Esophagus mucosa (tissue), 1 donor: Measurements from ENCODE around the gene NEU1. TPM values are rescaled to one million over a fixed set of nuclear protein-coding genes. Genes with fewer than 3 reads are reported as not detected.
"Not testable (repeated sequence)": the region's sequence is repeated elsewhere in the genome, so short reads cannot be mapped to it uniquely, and the experiment has no call there.

ENCODE experiments used
- ATAC-seq: fragments of 200-7000 bp; cut with Tn5 transposase; one replicate; pipeline ENCODE4 v1.9.1; 2020
- total RNA-seq: library from RNA; stranded (reverse); gene quantifications from one replicate; pipeline ENCODE4 v1.2.4, GENCODE V29; 2023
- donor health status: DM: yes; HTN: yes; CAD: no.

NEU1 gene
- total RNA-seq, 1 donor from 2014 or later = 17.9 TPM

DNA sequence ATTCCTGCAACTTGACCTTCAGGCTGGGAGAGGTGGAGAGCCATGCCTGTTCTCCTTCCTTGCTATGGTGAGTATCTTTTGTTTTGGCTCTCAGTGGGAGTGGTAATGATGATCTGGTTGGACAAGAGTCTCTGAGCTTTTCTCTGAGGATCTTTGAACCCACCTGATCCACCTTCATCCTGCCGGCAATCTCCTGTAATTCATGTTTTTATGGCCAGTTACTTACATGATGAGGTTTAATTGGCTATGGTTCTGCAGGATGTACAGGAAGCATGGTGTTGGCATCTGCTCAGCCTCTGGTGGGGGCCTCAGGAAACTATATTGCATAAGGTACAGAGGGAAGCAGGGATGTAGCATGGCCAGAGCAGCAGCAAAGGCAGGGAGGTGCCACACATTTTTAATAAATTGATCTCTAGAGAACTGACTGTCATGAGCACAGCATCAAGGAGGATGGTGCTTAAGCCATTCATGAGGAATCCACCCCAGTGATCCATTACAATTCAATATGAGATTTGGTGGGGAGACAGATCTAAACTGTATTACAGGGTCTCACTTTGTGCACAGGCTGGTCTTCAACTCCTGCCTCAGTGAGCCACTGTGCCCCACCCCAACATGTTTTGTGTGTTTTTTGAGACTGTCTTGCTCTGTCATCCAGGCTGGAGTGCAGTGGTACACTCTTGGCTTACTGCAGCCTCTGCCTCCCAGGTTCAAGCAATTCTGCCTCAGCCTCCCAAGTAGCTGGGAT is 25.1 kb downstream of the NEU1 start:
- ATAC-seq = no peak

DNA sequence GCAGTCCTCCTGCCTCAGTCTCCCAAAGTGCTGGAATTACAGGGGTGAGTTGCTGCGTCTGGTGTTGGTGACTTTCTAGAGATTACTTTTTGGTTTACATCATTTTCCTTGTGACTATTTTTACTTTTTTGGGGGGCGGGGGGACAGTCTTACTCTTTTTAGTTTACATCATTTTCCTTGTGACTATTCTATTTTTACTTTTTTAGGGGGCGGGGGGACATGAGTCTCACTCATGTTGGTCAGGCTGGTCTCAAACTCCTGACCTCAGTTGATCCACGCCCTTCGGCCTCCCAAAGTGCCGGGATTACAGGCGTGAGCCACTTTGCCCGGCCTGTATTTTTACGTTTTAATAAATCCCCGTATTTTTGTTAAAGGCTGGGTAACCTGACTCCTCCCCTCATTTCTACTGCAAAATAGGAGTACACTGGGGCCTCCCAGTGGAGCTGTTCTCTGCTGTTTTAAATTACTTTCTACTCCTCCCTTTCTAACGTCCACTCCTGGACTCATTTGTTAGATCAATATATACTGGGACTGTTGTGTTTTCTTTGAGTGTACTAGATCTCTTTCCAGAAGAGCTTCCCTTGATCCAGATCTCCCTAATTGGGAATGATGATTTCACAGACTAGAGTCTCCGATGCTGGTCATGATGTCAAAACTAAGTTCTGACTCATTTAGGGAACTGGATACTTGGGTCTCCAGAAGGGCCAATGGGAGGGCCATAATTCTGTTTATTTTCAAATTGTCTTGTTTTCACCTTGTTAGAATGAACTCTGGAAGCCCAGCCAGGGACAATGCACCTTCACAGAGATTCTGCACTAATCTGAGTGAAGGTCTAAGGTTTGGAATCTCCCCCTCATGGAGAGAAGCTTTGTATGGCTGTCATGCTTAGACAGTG is 25.9 kb downstream of the NEU1 start:
- no peak for ATAC-seq

DNA sequence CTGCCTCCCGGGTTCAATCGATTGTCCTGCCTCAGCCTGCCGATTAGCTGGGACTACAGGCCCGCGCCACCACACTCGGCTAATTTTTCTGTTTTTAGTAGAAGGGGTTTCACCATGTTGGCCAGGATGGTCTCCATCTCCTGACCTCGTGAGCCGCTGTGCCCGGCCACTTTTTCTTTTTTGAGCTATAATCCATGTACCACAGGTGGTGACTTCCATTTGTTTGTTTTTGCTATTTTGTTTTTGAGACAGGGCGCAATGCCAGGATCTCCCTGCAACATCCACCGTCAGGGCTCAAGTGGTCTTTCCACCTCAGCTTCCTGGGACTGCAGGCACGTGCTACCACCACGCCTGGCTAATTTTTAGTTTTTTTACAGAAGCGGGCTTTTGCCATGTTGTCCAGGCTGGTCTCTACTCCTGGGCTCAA is 26.6 kb downstream of the NEU1 start:
- no peak for ATAC-seq

DNA sequence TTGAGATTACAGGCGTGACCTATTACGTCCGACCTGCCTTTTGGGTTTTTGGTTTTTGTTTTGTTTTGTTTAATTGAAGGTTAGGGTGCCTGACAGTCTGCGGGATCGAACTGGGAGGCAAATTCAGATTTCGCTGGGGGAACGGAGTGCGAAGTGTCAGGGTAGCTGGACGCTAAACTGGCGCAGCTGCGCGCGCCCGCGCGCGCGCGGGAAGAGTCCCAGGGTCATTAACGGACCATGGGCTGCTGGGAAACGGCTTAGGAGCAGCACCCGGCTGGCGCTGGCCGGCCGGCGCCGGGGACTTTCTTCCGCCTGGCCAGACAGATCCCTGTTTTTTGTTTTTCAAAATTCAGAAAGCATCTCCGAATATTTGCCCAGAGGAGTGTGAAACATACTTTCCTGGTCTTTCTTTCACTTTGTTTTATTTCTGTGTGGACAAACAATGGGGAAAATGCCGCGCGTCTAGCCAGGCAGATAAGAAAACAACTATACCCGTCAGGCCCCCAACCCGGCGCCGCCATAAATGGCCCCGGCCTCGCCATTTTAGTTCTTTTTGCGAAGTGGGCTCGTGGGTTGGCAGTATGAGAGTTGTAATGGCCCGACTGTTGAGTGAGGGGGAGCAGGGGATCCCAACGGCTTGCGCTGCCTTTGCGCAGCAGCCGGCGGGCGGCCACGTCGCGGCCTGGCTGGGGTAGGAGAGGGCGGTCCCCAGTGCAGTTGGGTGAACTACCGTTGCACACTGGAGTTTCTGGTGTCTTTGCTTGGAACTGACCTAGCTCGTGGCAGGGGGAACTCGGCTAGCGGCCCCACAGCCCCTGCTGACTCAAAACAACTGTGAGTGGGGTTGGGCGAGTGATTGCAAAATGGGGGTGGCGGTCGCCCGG is 28.0 kb downstream of the NEU1 start:
- ATAC-seq = peak; percentile 66

DNA sequence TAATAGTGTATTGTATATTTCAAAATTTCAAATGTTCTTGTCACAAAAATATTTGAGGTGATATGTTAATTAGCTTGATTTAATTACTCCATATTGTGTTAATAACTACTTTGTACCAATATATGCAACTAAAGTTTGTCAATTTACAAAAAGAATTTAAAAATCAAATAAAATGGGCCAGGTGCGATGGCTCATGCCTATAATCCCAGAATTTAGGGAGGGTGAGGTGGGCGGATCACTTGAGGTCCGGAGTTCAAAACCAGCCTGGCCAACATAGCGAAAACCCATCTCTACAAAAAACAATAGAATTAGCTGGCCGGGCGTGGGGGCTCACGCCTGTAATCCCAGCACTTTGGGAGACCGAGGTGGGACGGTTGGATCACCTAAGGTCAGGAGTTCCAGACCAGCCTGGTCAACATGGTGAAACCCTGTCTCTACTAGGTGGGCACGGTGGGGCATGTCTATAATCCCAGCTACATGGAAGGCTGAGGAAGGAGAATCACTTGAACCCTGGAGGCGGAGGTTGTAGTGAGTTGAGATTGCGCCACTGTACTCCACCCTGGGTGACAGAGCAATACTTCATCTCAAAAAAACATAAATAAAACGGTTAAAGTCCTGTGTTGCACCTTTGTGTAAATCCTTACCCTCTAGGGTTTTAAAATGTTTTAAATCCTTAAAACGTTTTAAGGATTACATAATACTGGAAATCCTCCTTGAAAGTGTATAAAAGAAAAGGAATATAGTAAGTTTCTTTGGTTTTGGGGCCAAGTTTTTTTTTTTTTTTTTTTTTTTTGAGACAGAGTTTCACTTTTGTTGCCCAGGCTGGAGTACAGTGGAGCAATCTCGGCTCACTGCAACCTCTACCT is 31.0 kb downstream of the NEU1 start:
- no peak for ATAC-seq

DNA sequence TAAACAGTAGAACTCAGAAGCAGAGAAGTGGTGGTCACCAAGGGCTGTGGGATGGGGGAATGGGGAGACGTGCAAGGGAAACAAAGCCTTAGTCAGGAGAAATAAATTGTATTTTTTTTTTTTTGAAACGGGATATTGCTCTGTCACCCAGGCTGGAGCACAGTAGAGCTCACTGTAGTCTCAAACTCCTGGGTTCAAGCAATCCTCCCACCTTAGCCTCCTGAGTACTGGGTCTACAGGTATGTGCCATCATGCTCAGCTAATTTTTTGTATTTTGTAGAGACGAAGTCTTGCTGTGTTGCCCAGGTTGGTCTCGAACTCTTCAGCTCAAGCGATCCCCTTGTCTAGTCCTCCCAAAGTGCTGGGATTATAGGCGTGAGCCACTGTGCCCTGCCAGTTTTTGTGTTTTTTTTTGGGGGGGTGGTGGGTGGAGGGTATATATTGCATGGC is 31.7 kb downstream of the NEU1 start:
- no peak for ATAC-seq

DNA sequence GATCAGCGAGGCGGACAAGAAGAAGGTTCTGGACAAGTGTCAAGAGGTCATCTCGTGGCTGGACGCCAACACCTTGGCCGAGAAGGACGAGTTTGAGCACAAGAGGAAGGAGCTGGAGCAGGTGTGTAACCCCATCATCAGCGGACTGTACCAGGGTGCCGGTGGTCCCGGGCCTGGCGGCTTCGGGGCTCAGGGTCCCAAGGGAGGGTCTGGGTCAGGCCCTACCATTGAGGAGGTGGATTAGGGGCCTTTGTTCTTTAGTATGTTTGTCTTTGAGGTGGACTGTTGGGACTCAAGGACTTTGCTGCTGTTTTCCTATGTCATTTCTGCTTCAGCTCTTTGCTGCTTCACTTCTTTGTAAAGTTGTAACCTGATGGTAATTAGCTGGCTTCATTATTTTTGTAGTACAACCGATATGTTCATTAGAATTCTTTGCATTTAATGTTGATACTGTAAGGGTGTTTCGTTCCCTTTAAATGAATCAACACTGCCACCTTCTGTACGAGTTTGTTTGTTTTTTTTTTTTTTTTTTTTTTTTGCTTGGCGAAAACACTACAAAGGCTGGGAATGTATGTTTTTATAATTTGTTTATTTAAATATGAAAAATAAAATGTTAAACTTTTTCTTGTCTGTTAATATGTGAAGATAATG is 32.9 kb downstream of the NEU1 start:
- no peak for ATAC-seq

DNA sequence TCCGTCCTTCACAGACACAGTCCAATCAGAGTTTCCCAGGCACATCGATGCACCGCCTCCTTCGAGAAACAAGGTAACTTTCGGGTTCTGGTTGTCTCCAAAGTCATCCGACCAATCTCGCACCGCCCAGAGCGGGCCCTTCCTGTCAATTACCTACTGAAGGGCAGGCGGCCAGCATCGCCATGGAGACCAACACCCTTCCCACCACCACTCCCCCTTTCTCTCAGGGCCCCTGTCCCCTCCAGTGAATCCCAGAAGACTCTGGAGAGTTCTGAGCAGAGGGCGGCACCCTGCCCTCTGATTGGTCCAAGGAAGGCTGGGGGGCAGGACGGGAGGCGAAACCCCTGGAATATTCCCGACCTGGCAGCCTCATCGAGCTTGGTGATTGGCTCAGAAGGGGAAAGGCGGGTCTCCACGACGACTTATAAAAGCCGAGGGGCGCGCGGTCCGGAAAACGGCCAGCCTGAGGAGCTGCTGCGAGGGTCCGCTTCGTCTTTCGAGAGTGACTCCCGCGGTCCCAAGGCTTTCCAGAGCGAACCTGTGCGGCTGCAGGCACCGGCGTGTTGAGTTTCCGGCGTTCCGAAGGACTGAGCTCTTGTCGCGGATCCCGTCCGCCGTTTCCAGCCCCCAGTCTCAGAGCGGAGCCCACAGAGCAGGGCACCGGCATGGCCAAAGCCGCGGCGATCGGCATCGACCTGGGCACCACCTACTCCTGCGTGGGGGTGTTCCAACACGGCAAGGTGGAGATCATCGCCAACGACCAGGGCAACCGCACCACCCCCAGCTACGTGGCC is 35.1 kb downstream of the NEU1 start, which contains the start of gene HSPA1B:
TSS of gene HSPA1B (plus strand) at position 453 of the 794 bp plus-strand sequence. CDS start at position 666, 213 bp downstream.
- ATAC-seq = peak; percentile 93

DNA sequence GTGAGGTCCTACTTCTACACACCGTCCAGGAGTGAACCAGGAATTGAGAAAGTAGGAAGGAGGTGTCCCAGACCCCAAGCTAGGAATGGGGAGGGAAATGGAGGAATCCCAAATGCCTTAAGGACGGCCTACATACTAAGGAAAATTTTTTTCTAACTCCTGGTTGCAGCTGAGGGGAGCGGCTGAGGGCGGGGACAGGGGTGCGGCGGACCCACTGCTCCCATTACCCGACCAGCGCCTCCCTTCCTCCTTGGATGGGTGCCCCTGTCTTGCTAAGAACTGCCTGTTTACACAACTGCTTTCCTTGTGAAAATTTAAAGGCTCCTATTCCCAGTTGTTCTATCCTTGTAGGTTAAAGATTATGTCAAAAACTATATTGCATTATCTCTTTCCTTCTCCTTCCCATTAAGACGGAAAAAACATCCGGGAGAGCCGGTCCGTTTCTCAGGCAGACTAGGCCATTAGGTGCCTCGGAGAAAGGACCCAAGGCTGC is 35.8 kb downstream of the NEU1 start:
- ATAC-seq = peak; percentile 59

DNA sequence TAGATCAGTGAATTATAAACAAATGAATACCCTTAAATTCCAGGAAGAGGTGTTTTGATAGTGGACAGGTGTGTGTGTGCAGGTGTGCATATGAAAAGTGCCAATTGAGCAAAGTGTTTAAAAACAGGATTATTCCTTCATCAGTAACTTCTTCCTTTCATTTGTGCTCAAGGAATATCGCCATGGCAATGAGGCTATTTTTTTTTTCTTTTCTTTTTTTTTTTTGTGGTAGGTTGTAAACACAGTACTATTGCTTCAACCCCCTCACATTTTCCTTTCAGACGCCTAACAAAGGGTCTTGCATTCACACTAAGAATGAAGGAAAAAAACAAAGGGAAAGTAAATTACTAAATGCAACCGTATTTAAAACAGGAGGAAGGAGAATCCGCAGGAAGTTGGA is 37.1 kb downstream of the NEU1 start:
- no peak for ATAC-seq

DNA sequence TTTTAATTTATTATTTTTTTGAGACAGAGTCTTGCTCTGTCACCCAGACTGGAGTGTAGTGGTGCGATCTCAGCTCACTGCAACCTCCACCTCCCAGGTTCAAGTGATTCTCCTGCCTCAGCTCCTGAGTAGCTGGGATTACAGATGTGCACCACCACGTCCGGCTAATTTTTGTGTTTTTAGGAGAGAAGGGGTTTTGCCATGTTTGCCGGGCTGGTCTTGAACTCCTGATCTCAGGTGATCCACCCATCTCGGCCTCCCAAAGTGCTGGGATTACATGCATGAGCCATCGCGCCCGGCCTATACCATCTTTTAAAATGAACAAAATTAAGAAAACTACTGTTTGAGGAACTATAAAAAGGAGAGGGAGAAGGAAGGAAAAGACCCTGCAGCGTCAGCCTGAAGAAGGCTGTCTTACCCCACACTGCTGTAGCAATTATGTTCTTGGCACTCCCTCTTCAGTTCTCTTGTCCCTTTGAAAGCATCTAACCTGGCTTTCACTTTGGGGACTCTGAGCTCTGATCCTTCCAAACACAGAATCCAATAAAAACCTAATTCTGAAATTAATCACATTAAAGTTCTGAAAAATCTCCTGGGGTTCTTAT is 38.9 kb downstream of the NEU1 start:
- not testable (repeated sequence) for ATAC-seq

DNA sequence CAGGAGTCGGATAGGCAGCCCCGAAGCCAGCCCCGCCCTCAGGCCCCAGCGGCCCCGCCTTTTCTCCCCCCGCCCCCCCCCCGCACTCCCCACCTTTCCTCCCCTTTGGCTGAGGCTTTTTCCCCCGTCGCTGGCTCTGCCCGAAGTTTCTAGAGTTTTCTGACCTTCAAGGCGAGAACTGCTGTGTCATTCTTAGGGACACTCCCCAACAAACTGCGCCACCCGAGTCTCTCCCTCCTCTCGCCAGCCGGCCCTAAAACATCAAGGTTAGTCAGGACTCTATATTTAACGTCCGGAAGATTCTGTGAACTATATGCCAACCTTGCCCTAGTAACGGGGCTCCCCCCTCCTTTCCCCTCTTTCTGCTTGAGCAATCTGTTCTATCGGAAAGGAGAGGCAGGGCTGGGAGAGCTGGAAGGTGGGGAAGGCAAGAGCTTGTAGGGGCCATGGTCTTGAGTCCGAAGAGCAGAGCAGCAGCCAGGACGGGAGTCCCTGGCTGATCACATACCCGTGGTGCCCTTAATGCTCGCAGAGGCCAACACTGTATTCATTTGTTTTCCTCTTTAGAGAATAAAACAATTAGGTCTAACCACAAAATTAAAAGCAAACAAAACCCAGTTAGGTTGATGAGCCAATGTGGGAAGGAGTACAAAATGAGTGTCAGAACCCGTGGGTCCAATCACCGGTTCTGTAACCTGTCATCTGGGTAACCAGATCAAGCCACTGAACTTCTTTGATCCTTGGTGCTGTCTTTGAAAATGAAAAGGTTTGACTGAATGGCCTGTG is 40.4 kb downstream of the NEU1 start:
- ATAC-seq = peak; percentile 51

DNA sequence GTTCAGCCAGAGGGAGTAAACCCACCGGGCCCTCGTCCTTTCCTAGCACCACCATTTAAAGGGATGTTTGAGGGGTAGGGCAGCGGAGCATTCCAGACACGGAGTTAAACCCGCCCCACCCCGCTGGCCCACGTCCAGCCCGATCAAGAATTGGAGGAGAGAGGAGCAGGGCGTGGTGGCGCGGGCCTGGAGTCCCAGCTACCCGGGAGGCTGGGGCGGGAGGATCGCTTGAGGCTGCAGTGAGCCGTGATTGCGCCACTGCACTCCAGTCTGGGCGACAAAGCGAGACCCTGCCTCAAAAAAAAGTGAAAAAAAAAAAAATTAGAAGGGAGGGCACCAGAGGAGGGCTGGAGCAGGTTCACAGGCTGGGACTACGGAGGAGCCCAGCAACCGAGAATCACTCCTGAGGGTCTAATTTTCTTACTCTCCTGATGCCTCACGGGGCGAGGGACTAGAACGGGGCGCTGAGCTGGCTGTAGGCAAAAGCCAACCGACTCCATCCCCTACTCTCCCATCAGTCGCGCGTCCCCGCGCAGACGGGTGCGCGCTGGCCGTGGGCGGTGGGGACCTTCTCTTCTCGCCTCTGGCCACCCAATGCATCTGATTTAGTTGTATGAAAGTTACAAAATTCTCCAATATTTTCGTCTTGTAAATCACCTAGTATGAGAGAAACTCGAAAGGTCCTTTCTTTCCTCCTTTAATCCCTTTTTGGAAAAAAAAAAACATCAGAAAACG is 41.2 kb downstream of the NEU1 start:
- ATAC-seq = peak; percentile 35

DNA sequence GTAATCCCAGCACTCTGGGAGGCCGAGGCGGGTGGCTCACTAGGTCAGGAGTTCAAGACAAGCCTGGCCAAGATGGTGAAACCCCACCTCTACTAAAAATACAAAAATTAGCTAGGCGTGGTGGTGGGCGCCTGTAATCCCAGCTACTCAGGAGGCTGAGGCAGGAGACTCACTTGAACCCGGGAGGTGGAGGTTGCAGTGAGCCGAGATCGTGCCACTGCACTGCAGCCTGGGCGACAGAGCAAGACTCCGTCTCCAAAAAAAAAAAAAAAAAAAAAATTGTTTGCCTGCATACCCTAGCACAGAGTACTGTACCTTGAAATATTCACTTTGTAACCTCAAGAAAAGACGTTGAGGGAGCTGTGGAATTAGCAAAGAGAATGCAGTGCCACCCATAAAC is 42.2 kb downstream of the NEU1 start:
- not testable (repeated sequence) for ATAC-seq

DNA sequence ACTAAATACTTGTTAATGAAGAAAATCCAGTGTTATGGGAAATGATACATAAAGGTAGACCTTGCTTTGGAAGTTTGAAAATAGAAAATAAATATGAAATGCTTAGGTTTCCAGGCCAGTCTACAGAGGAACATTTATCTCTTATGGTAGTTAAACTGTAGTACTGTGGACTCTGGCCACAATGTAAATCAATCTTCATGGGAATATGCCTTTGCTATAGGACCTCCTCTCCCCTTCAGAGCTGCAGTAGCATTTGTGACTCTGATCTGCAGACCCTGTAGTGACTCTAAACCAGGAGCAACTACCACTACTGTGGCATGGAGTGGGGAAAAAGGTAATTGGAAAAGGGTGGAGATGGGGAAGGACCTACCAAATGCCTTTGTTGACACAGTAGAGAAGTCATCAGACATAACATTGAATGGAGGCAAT is 42.7 kb downstream of the NEU1 start:
- no peak for ATAC-seq

DNA sequence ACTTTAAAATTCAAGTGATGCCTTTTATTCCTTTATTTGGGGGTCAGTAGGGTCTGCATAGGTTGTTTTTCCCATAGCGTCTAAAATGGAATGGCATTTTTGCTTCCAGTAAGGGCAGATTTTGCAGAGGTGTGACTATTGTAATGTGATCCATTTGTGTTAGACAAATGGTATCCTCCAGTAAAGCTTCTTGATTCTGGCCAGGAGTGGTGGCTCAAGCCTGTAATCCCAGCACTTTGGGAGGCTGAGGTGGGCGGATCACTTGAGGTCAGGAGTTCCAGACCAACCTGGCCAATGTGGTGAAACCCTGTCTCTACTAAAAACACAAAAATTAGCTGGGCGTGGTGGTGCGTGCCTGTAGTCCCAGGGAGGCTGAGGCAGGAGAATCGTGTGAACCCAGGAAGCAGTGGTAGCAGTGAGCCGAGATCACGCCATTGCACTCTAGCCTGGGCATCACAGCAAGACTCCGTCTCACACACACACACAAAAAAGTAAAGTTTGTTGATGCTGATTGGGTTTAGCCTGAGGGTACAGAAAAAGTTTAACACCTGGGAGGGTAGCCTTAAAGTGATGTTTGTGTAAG is 44.6 kb downstream of the NEU1 start:
- ATAC-seq = not testable (repeated sequence)
